Lung (tissue), 13 donors: ENCODE results near the gene MED12L. TPM values are rescaled to one million over a fixed set of nuclear protein-coding genes. Genes with fewer than 3 reads are reported as not detected.

Source experiments
- ATAC-seq: fragments of 200-7000 bp; cut with Tn5 transposase; one replicate; pipeline ENCODE4 v1.9.1; 2020; ENCODE audit warnings: moderate number of reproducible peaks; ENCODE audit not compliant: insufficient read depth, low FRiP score
- DNase-seq, 3 donors: peaks; one replicate each; pipeline ENCODE4 v3.0.0-alpha.2; 2013 to 2017
- H3K27ac ChIP-seq, 2 donors: one replicate each; pipeline ENCODE4 v1.5.1; 2013; ENCODE audit warnings: mild to moderate bottlenecking in 2 of 2, moderate library complexity in 2 of 2, control low read depth in 1 of 2, inconsistent platforms in 1 of 2, low read depth in 1 of 2, low read length in 1 of 2
- H3K27me3 ChIP-seq, 3 donors: one replicate each; pipeline ENCODE4 v1.5.1; 2013; ENCODE audit warnings: low read length in 2 of 3; ENCODE audit not compliant: control insufficient read depth in 3 of 3, insufficient read depth in 3 of 3
- H3K36me3 ChIP-seq, 4 donors: one replicate each; pipeline ENCODE4 v1.5.1; 2013; ENCODE audit warnings: low read length in 4 of 4, mild to moderate bottlenecking in 1 of 4, moderate library complexity in 1 of 4; ENCODE audit not compliant: control insufficient read depth in 4 of 4, insufficient read depth in 4 of 4
- H3K4me1 ChIP-seq, 5 donors: one replicate each; pipeline ENCODE4 v1.5.1; 2013; ENCODE audit warnings: low read length in 5 of 5, mild to moderate bottlenecking in 2 of 5, moderate library complexity in 1 of 5; ENCODE audit not compliant: control insufficient read depth in 5 of 5, insufficient read depth in 5 of 5
- H3K4me3 ChIP-seq: one replicate; pipeline ENCODE4 v1.5.1; 2013; ENCODE audit warnings: mild to moderate bottlenecking, control low read depth, moderate library complexity
- H3K9ac ChIP-seq, 2 donors: one replicate each; pipeline ENCODE4 v1.5.1; 2013; ENCODE audit warnings: low read length in 2 of 2, control low read depth in 1 of 2; ENCODE audit not compliant: insufficient read depth in 1 of 2
- H3K9me3 ChIP-seq, 4 donors: one replicate each; pipeline ENCODE4 v1.5.1; 2013; ENCODE audit warnings: low read length in 3 of 4, mild to moderate bottlenecking in 1 of 4, moderate library complexity in 1 of 4; ENCODE audit not compliant: control insufficient read depth in 4 of 4, insufficient read depth in 3 of 4
- whole genome bisulfite sequencing, 2 donors: extraction: QIAGEN DNeasy Blood & Tissue Kit; methylation state at CpG; one replicate each; pipeline ENCODE4 v1.1.7; 2013; 5-methylcytosine and 5-hydroxymethylcytosine counted together
- polyA plus RNA-seq, 2 donors: library from polyadenylated mRNA; stranded (reverse); fragments of 200-250 nt; gene quantifications; one replicate each; pipeline ENCODE4 v1.2.1, GENCODE V29; 2013
- small RNA-seq: library from RNA; depleted of rRNA; stranded (forward); fragments of <200 nt; gene quantifications from one replicate; pipeline ENCODE3, GENCODE V24; 2014; ENCODE audit warnings: low replicate concordance
- total RNA-seq, 2 donors: library from RNA; depleted of rRNA in 1 of 2; stranded (reverse); fragments of >200 nt in 1 of 2; gene quantifications; one replicate each; pipeline ENCODE4 v1.2.1, GENCODE V29; 2014 to 2021
- TF ChIP-seq, protein P1 (sequence below): IDR thresholded peaks from 2 replicates; pipeline ENCODE4 v1.5.1; 2012; ENCODE audit warnings: mild to moderate bottlenecking; ENCODE audit errors: control extremely low read depth, extremely low read depth
- donor health status: control.
- donor health status: control.
- donor health status: Bipolar disorder and iron deficiency.
- donor health status: healthy.
- donor health status: DM: yes; HTN: yes; CAD: no.

MED12L gene
- total and polyA plus RNA-seq, 4 donors = 0.02 to 0.82 (median 0.30) TPM

DNA sequence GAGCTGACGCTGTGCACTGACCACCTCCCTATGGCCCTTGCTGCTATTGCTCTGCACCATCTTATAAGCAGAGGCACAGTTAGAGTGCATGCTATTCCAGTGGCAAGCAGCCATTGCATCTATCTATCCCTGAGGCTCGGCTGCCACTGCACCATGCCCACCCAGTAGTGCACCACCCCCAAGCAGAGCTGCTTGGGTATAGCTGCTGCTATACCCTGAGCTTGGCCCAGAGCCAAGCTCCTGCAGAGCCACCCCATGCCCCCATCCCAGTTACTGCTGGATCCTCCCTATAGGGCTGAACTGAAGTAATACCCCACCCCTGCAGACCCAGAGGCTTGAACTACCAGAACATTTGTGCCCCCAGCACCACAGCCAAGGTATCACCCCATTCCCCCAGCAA lies 395.0 kb downstream of the MED12L start:
- Histone ChIP-seq H3K4me1 (peaks cover 0 to 16% (median 6%) of the 10 kb centered on the region in 5 donors), H3K27me3 (no peaks in the 10 kb centered on the region), H3K4me3 (no peak overlapping the region), H3K36me3 (no peaks in the 10 kb centered on the region), H3K9ac (no peak overlapping the region), H3K9me3 (peaks cover 0 to 2% (median 0%) of the 10 kb centered on the region in 4 donors), H3K27ac (no peak overlapping the region)
- 84 to 95% methylated on average over 2 of the region's 2 CpGs for WGBS, 2 donors
- ATAC-seq (no peak), DNase-seq (no peak)
- TF ChIP-seq, protein P1, sequence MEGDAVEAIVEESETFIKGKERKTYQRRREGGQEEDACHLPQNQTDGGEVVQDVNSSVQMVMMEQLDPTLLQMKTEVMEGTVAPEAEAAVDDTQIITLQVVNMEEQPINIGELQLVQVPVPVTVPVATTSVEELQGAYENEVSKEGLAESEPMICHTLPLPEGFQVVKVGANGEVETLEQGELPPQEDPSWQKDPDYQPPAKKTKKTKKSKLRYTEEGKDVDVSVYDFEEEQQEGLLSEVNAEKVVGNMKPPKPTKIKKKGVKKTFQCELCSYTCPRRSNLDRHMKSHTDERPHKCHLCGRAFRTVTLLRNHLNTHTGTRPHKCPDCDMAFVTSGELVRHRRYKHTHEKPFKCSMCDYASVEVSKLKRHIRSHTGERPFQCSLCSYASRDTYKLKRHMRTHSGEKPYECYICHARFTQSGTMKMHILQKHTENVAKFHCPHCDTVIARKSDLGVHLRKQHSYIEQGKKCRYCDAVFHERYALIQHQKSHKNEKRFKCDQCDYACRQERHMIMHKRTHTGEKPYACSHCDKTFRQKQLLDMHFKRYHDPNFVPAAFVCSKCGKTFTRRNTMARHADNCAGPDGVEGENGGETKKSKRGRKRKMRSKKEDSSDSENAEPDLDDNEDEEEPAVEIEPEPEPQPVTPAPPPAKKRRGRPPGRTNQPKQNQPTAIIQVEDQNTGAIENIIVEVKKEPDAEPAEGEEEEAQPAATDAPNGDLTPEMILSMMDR = no peak

DNA sequence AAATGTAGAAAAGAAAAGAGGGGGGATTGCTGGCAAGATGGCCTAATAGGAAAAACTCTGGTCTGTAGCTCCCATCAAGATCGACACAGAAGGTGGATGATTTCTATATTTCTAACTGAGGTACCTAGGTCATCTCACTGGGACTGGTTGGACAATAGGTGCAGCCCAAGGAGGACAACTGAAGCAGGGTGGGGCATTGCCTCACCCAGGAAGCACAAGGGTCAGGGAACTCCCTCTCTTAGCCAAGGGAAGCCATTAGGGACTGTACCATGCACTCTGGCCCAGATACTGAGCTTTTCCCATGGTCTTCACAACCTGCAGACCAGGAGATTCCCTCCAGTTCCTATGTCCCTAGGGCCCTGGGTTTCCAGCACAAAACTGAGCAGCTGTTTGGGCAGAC lies 398.0 kb downstream of the MED12L start:
- Histone ChIP-seq H3K9ac (no peak overlapping the region), H3K4me1 (peaks cover 0 to 10% (median under 1%) of the 10 kb centered on the region in 5 donors), H3K9me3 (peaks cover 0 to 2% (median 0%) of the 10 kb centered on the region in 4 donors), H3K27ac (no peak overlapping the region), H3K36me3 (no peaks in the 10 kb centered on the region), H3K27me3 (no peaks in the 10 kb centered on the region), H3K4me3 (no peak overlapping the region)
- ATAC-seq (no peak), DNase-seq (no peak)
- WGBS, 2 donors = 93 to 97% methylated on average over 1 of the region's 1 CpG
- TF ChIP-seq, protein P1 = no peak

DNA sequence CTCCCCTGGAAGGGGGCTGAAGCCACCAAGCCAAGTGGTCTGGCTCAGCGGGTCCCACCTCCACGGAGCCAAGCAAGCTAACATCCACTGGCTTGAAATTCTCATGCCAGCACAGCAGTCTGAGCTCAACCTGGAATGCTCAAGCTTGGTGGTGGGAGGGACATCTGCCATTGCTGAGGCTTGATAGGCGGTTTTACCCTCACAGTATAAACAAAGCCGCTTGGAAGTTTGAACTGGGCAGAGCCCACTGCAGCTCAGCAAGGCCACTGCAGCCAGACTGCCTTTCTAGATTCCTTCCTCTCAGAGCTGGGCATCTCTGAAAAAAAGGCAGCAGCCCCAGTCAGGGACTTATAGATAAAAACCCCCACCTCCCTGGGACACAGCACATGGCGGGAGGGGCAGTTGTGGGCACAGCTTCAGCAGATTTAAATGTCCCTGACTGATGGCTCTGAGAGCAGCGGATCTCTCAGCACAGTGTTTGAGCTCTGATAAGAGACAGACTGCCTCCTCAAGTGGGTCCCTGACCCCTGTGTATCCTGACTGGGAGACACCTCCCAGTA lies 398.6 kb downstream of the MED12L start:
- H3K9me3 ChIP-seq = peaks cover 0 to 2% (median 0%) of the 10 kb centered on the region in 4 donors
- H3K36me3 ChIP-seq = no peaks in the 10 kb centered on the region
- ATAC-seq = no peak
- DNase-seq = no peak
- H3K4me1 ChIP-seq = peaks cover 0 to 5% (median 0%) of the 10 kb centered on the region in 5 donors
- H3K27me3 ChIP-seq = no peaks in the 10 kb centered on the region
- 84 to 92% methylated on average over 6 of the region's 6 CpGs for WGBS, 2 donors
- H3K9ac ChIP-seq = no peak overlapping the region
- H3K4me3 ChIP-seq = no peak overlapping the region
- no peak overlapping the region for H3K27ac ChIP-seq
- TF ChIP-seq, protein P1 = no peak

Small RNAs within 50 kb of the gene (small RNA-seq; reads per million reads assigned to genes)
- 0.06 reads per million for gene RNA5SP145

Other genes starting within 250 kb of the MED12L start
- not detected for gene MINDY4B, start 180.2 kb upstream of the MED12L start, total RNA-seq
- gene MINDY4B, start 180.2 kb upstream of the MED12L start, polyA plus RNA-seq = not detected
- not detected for gene CLRN1, start 112.9 kb upstream of the MED12L start, total RNA-seq
- gene CLRN1, start 112.9 kb upstream of the MED12L start, polyA plus RNA-seq = not detected
- gene GPR171, start 117.6 kb downstream of the MED12L start, total RNA-seq = 1 to 10 TPM; 1.5 to 1.8 TPM
- 1 to 10 TPM in 1 of 2 donors, under 1 TPM in 1; 0.87 to 2.7 TPM for gene GPR171, start 117.6 kb downstream of the MED12L start, polyA plus RNA-seq
- 10 to 100 TPM in 1 of 2 donors, 1 to 10 TPM in 1; 2.2 to 11.0 TPM for gene P2RY14, start 192.9 kb downstream of the MED12L start, total RNA-seq
- 1 to 10 TPM; 2.1 to 2.7 TPM for gene P2RY14, start 192.9 kb downstream of the MED12L start, polyA plus RNA-seq
- gene GPR87, start 231.2 kb downstream of the MED12L start, total RNA-seq = 1 to 10 TPM in 1 of 2 donors, under 1 TPM in 1; 0.28 to 1.5 TPM
- gene GPR87, start 231.2 kb downstream of the MED12L start, polyA plus RNA-seq = 1 to 10 TPM; 1.0 to 1.5 TPM
- 1 to 10 TPM; 4.0 to 5.7 TPM for gene P2RY13, start 243.9 kb downstream of the MED12L start, total RNA-seq
- 10 to 100 TPM in 1 of 2 donors, 1 to 10 TPM in 1; 2.2 to 15.8 TPM for gene P2RY13, start 243.9 kb downstream of the MED12L start, polyA plus RNA-seq